Measurements from ENCODE around the gene RAMP2.

DNA sequence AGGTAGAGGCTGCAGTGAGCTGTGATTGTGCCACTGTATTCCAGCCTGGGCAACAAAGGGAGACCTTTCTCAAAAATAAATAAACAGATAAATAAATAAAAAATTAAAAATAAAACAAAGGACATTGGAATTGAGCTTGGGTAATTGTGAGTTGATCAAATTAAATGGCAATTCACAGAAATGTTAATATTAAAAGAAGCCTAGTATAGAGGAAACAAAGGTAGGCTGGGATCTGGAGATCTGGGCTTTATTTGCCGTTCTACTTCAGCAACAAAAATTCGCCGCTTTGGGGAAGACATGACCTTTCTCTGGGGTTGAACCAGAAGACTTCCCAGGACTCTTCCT is 11.9 kb downstream of the RAMP2 start:
- TF ChIP-seq LEF1 (IDR thresholded peaks at IDR 0.05; ENCODE audit: borderline replicate concordance) (no peak), NFRKB (IDR thresholded peaks at IDR 0.05) (no peak), HDGF (IDR thresholded peaks at IDR 0.05; ENCODE audit: borderline replicate concordance) (no peak), ZNF384 (IDR thresholded peaks at IDR 0.05) (no peak), BHLHE40 (IDR thresholded peaks at IDR 0.05; ENCODE audit: borderline replicate concordance) (no peak), ELF4 (IDR thresholded peaks at IDR 0.05) (no peak), L3MBTL2 (conservative IDR thresholded peaks at IDR 0.05) (no peak), TARDBP (IDR thresholded peaks at IDR 0.05) (no peak), FOXA1 (IDR thresholded peaks at IDR 0.05) (no peak), FOXM1 (IDR thresholded peaks at IDR 0.05; ENCODE audit: borderline replicate concordance) (no peak)
